HL-60 (cell line): ENCODE data around the gene FAM184B.

Experiments used
- DNase-seq, 2 experiments: peaks; one replicate each; pipeline ENCODE4 v3.0.0-alpha.2; 2010 to 2020; ENCODE audit warnings: low read depth in 1 of 2, low spot score in 1 of 2
- H3K27ac ChIP-seq: fragments of 250-450 bp; sonication (Bioruptor Pico); replicated peaks from 2 replicates; pipeline ENCODE4 v1.5.1; 2020; ENCODE audit warnings: mild to moderate bottlenecking, moderate library complexity
- H3K27me3 ChIP-seq: fragments of 250-450 bp; sonication (Bioruptor Pico); 2 replicates; pipeline ENCODE4 v1.5.1; 2021; ENCODE audit warnings: mild to moderate bottlenecking, moderate library complexity; ENCODE audit not compliant: insufficient read depth, poor library complexity, severe bottlenecking
- H3K4me3 ChIP-seq: replicated peaks from 2 replicates; pipeline ENCODE4 v1.5.1; 2011; ENCODE audit warnings: mild to moderate bottlenecking, control low read depth, low read length; ENCODE audit not compliant: insufficient read depth
- GABPA ChIP-seq: IDR thresholded peaks from 2 replicates; pipeline ENCODE4 v1.6.1; 2012; ENCODE audit warnings: low read depth
- POLR2AphosphoS5 ChIP-seq: IDR thresholded peaks from 2 replicates; pipeline ENCODE4 v1.6.1; 2012; ENCODE audit warnings: low read depth
- SPI1 ChIP-seq: IDR thresholded peaks from 2 replicates; pipeline ENCODE4 v1.6.1; 2012; ENCODE audit warnings: low read depth, mild to moderate bottlenecking, borderline replicate concordance
- TF ChIP-seq, protein P1 (sequence below): IDR thresholded peaks from one replicate; pipeline ENCODE4 v1.5.1; 2011; ENCODE audit warnings: low read length, control low read depth, inconsistent platforms; ENCODE audit not compliant: insufficient read depth
- TF ChIP-seq, protein P2 (sequence below): IDR thresholded peaks from 2 replicates; pipeline ENCODE4 v1.6.1; 2012; ENCODE audit warnings: low read depth; ENCODE audit not compliant: insufficient replicate concordance

FAM184B gene

DNA sequence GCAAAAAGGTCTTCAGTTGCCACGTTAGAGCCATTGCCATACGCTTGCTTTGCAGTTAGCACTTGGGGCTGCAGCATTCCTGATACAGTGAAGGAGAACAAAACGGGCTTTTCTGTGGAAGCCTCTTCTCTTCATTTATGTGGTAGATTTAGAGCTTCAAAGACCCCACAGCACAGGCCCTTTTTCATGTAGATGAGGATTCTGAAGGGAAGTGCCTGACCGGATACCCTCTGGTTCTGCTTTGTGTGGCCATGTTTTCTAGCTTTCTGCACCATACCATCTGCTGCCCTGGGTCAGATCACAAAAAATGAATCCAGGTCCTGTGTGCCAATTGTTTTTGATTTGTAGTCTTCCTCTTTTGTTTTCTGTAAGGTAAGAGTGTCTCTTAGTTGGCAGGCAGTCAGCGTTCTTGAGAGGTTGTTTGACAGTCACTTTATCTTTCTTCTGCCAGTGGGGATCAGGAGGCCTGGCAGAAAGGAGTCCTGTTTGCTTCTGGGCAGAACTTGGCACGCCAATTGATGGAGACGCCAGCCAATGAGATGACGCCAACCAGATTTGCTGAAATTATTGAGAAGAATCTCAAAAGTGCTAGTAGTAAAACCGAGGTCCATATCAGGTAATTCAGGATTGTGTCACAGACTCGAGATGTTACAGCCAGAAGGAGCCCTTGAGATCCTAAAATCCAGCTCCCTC lies 196.8 kb downstream of the FAM184B start:
- TF ChIP-seq SPI1 = no peak
- no peak for TF ChIP-seq POLR2AphosphoS5
- no peak for TF ChIP-seq GABPA
- TF ChIP-seq, protein P1, sequence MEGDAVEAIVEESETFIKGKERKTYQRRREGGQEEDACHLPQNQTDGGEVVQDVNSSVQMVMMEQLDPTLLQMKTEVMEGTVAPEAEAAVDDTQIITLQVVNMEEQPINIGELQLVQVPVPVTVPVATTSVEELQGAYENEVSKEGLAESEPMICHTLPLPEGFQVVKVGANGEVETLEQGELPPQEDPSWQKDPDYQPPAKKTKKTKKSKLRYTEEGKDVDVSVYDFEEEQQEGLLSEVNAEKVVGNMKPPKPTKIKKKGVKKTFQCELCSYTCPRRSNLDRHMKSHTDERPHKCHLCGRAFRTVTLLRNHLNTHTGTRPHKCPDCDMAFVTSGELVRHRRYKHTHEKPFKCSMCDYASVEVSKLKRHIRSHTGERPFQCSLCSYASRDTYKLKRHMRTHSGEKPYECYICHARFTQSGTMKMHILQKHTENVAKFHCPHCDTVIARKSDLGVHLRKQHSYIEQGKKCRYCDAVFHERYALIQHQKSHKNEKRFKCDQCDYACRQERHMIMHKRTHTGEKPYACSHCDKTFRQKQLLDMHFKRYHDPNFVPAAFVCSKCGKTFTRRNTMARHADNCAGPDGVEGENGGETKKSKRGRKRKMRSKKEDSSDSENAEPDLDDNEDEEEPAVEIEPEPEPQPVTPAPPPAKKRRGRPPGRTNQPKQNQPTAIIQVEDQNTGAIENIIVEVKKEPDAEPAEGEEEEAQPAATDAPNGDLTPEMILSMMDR = no peak
- TF ChIP-seq, protein P2, sequence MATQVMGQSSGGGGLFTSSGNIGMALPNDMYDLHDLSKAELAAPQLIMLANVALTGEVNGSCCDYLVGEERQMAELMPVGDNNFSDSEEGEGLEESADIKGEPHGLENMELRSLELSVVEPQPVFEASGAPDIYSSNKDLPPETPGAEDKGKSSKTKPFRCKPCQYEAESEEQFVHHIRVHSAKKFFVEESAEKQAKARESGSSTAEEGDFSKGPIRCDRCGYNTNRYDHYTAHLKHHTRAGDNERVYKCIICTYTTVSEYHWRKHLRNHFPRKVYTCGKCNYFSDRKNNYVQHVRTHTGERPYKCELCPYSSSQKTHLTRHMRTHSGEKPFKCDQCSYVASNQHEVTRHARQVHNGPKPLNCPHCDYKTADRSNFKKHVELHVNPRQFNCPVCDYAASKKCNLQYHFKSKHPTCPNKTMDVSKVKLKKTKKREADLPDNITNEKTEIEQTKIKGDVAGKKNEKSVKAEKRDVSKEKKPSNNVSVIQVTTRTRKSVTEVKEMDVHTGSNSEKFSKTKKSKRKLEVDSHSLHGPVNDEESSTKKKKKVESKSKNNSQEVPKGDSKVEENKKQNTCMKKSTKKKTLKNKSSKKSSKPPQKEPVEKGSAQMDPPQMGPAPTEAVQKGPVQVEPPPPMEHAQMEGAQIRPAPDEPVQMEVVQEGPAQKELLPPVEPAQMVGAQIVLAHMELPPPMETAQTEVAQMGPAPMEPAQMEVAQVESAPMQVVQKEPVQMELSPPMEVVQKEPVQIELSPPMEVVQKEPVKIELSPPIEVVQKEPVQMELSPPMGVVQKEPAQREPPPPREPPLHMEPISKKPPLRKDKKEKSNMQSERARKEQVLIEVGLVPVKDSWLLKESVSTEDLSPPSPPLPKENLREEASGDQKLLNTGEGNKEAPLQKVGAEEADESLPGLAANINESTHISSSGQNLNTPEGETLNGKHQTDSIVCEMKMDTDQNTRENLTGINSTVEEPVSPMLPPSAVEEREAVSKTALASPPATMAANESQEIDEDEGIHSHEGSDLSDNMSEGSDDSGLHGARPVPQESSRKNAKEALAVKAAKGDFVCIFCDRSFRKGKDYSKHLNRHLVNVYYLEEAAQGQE = no peak
- H3K4me3 ChIP-seq = no peak overlapping the region
- H3K27me3 ChIP-seq = no peaks in the 10 kb centered on the region
- DNase-seq = no peak
- no peak overlapping the region for H3K27ac ChIP-seq

DNA sequence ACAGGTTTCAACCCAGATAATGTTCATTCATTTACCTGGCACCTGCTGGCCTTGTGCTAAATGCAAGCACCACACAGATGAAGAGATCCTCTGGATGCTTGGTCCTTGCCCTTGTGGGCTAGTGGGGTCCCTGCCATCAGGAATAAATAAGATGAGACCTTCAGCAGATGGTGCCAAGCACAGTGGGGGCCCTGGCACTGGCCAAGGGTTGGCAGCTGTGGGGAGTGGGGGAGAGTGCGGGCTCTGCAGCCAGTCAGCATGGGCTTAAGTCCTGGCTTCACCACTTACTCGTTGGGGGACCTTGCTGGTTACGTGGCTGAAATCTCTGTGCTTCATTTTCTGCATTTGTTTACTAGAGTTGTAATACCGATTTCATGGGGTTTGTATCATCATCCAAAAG lies 197.5 kb downstream of the FAM184B start:
- Histone ChIP-seq H3K27ac (no peak overlapping the region), H3K4me3 (no peak overlapping the region), H3K27me3 (no peaks in the 10 kb centered on the region)
- TF ChIP-seq POLR2AphosphoS5 (no peak), GABPA (no peak), SPI1 (no peak)
- TF ChIP-seq, protein P2 = no peak
- TF ChIP-seq, protein P1 = no peak
- no peak for DNase-seq

DNA sequence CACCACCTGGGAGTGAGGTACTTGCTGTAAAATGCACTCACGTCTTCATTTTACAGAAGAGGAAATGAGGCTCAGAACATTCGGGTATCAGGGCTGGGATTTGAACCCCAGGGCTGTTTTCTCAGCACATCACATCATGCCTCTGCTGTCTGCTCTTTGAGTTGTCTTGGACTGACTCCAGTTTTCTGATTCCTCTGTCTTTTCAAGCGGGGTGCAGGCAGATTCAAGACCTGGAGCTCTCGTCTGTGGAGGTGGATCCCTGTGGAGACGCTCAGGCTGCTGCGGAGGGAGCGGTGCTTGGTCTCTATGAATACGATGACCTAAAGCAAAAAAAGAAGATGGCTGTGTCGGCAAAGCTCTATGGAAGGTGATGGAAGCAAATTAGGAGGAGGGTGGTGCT lies 198.1 kb downstream of the FAM184B start:
- TF ChIP-seq, protein P1 = no peak
- TF ChIP-seq, protein P2 = no peak
- TF ChIP-seq GABPA (no peak), POLR2AphosphoS5 (no peak), SPI1 (no peak)
- DNase-seq = no peak
- no peak overlapping the region for H3K27ac ChIP-seq
- no peaks in the 10 kb centered on the region for H3K27me3 ChIP-seq
- H3K4me3 ChIP-seq = no peak overlapping the region
